SKM-1 treated with dmso at 0.1 percent for 144 hours (cell line): ENCODE data around the gene POLR2L.

Source experiments
- DNase-seq: peaks from one replicate; lab custom pipeline; 2025; ENCODE audit not compliant: unreplicated experiment; lab: John Stamatoyannopoulos, UW

The POLR2L gene

DNA sequence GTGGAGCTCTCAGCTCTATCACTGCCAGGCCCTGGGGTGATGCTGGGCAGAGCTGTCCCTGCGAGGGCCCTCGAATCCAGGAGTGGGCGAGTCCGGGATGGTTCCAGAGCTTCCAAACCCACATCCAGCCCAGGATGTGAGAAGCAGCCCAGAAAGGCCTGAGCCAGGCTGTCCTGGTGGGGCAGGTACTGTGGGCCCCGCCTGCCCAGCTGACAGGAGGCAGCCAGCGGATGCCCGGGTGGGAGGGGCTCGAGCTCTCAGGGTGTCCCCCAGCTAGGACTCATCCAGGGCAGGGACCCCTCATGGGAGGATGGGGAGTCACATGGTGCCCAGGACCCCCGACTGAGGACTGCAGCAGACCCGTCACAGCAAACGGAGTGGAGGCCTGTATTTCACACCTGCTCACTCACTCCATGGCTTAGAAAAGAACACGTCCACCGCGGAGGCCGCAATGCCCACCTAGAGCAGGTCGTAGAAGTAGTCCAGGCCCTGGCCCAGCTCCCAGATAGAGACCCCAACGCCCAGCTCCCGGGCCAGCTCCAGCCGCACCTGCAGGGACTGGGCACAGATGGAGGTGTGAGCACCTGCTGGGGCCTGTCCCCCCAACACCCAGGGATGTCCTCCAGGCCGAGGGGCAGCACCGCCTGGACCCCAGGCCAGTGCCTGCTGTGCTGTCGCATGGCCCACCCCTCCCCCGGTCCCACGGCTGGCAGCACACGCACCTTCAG, 27.2 kb upstream of the POLR2L start:
- no peak for DNase-seq

DNA sequence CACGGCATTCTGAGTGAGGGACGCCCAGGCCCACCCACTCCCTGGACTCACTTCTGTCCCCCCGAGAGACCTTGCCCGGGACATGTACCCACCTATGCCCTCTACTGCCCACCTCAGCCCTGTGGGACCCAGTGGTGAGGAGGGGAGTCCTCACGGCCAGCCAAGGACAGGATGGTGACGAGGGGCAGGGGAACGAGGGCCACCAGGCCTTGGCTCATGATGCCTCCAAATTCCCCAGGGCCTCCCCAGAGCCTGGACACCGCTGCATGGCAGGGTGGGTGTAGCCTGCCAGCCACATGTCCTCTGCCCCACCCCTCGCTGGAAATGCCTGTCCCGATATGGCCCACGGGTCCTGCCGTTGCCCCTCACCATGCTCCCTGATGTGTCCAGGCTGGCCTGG, 26.5 kb upstream of the POLR2L start:
- no peak for DNase-seq

DNA sequence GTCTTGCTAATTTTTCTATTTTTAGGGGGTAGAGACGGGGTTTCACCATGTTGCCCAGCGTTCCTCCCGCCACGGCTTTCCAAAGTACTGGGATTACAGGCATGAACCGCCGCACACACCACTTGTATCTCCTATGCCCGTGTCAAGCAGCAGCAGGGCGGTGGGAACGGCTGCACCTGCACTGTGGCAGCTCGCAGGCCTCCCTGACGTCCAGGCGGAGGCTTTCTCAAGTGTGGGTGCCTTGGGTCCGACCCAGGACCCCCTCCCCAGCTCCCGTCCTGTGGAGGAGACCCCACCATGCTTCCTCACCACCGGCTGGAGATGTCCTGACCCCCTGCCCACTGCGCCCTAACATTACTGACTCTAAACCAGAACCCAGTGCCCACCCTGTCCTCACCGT, 26.1 kb upstream of the POLR2L start:
- no peak for DNase-seq

DNA sequence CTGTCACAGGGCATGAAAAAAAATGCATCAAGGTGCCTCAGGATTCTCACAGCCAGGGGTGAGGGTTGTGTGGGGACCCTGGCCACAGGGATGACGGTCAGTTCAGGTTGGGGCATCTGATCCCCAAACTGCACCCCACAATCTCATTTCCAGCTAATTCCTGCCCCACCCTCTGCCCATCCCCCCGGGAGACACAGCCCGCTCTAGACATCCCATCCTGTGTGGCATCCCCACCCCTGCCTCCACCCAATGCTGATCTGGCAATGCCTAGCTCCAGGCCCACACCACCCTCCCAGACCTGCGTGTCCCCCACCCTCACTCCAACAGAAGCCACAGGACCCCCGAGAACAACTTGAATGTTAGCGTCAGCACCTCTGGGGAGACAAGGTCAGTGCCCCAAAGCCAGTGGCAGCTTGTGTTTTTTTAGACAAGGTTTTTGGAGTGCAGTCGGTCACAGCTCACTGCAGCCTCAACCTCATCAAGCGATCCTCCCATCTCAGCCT, 25.6 kb upstream of the POLR2L start:
- DNase-seq, result no peak

DNA sequence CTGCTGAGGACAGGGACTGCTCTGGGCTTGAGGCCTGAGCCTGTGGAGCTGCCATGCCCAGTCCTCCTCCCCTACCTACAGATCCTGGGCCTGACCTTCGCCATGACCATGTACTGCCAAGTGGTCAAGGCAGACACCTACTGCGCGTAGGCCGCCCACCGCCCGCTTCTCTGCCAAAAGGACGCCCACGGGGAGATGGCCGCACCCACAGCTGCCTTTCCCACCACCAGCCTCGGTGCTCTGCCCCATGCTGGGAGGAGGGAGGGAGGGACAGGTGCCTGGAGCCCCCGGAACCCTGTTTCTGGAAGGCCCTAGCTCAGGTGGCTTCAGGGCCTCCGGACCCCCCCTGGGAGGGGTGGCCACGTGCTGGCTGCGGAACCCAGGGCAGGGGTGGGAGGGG, 24.2 kb upstream of the POLR2L start:
- DNase-seq, result no peak

DNA sequence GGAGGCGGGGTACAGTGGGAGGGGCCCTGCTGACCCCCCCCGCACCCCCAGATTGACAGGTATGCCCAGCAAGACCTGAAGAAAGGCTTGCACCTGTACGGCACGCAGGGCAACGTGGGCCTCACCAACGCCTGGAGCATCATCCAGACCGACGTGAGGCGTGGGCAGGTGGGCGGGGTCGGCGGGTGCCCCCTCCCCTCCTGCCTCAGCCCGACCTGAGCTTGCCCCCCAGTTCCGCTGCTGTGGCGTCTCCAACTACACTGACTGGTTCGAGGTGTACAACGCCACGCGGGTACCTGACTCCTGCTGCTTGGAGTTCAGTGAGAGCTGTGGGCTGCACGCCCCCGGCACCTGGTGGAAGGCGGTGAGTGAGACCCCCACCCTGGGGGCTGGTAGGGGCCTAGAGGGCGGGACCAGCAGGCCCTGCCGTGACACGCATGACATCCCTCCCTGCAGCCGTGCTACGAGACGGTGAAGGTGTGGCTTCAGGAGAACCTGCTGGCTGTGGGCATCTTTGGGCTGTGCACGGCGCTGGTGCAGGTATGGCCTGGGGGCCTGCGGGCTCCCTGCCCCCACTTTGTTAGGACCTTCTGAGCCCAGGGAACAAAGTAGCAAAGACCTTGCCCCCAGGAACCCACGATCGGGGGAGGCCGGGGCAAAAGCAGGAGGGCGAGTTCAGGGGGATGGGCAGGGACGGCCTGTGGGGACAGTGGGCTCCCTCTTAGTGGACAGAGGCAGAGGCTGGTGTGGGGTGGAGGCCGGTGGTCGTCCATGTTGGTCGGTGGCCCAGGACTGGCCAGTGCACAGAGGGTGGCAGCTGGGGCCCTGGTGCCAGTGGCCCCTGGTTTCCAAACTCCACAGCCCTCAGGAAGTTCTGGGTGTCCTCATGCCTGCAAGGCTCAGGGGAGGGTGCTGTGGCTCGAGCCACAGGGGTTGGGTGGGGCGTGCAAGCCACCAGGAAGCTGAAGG, 23.4 kb upstream of the POLR2L start:
- no peak for DNase-seq

DNA sequence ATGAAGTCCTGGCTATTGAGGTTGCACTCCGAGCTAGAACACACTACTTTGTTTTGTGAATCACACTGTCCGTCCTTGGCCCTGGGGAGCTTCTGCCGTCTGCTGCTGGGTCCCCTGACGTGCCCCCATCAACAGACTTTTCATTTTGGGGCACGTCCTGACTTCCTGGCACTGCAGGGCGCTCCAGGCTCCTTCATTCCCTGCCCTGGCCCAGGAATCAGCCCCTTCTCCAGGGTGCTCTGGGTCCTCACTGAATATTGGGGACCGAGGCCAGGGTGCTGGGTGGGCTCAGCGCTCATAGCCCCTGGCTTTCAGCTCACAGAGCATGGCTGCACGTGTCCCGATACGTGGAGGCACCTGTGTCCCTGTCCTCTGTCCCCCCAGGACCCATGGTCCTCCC, 22.6 kb upstream of the POLR2L start:
- no peak for DNase-seq

DNA sequence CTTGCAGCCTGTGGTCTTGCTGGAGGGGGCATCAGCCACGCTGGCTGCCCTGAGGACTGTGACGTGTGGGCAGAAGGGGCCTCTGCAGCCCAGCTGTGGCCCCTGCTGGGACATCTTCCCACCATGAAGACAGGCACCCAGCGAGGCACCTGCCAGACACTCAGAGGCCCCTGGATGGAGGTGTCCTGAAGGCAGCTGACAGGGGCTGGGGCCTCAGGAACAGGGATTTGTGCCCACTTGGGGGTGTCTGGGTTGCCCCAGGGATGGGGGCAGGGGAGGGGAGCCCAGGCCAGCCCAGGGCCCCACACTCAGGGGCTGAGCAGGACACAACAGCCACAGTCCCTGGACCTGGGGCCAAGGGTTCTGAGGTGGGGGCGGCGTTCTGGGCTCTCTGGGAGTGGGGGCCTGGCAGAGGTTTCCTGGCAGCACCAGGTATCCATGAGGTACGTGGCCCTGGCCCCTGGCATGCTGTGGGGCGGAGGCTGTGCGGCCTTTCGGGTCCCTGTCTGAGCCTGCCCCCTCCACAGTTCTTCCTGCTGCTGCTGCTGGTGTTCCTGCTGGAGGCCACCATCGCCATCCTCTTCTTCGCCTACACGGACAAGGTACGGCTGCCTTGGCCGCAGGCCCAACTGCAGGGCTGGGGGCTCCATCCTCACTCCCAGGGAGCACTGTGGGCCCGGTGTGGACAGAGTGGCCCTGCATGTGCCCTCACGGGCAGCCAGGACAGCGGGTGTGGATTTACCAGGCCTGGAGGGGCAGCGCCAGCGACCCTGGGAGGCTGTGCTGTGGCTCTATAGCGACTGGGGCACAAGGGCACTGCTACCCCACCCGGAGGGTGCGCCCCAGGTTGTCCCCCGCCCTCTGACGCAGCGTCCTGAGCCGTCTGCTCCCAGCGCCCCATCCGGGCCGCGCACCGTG, 21.8 kb upstream of the POLR2L start:
- DNase-seq, result no peak

DNA sequence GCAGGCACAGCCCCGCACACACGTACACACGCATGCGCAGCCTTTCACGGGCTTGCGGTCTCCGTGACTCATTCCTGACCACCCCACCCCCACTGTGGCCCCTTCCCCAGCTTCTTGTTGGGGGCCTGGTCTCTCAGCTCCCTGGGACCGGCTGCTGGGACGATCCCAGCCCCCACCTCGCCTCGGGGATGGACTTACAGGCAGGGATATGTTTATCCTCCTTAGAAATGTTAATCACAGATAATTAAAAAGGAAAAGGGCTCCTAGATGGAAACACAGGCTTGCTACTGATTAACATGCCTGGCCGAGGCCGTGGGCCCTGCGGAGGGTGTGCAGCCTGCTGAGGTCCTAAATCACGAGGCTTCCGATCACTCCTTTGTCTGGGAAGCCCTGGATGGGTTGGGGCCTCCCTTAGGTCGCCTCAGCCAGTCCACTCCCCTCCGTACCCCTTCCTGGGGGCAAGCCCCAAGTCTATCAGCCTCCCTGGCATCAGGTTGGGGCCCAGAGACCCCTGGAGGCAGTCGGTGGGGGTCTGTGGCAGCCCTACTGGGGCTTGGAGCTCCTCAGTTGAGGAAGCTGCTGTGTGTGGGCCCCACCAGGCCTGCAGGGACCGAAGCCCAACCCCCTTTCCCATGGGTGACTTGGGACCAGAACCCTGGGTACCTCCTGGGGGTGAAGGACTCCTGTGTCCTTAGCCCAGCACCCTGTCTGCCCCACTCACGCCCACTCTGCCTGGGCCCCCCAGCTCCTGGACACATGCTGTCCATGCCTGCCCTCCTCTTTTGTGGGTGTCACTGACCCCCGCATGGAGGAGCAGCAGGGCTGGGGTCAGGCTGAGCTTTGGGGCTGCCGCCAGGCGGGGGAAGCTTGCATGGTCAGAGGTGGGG, 20.9 kb upstream of the POLR2L start:
- DNase-seq, result no peak

DNA sequence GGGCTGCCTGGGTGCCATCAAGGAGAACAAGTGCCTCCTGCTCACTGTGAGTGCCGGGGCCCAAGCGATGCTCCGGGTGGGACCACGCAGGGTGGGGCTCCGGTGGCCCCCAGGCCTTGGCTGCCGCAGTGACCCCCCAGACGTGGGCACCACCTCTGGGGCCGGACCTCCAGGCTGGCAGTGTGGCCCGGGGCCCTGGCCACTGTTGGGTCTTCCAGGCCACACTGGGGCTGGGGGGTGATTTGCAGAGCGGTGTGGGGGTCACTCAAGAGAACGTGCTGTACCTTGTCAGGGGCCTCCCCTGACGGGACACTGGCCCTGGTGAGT, 20.3 kb upstream of the POLR2L start:
- DNase-seq, result no peak

DNA sequence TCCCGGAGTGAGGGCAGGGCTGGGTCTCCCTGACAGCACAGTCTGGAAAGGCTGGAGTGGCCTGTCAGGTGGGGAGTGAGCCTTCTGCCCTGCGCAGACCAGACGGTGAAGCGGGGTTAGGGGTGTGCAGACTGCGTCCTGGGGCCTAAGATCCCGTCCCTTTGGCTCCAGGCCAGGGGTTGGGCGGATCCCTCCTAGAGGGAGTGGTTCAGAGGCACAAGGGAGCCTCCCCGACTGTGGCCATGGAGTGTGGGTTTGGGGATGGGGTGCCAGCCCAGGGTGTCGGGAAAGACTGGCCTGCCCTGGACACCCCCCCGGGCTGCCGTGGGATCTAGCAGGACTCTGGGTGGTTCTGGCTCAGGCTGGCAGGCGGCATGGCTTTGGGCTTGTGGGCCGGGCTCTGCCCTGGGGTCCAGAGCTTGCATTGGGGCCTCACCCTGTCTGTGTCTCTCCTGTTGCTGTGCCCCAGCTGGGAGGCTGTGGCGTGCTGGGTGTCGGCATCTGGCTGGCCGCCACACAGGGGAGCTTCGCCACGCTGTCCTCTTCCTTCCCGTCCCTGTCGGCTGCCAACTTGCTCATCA, 19.8 kb upstream of the POLR2L start:
- DNase-seq, result no peak

DNA sequence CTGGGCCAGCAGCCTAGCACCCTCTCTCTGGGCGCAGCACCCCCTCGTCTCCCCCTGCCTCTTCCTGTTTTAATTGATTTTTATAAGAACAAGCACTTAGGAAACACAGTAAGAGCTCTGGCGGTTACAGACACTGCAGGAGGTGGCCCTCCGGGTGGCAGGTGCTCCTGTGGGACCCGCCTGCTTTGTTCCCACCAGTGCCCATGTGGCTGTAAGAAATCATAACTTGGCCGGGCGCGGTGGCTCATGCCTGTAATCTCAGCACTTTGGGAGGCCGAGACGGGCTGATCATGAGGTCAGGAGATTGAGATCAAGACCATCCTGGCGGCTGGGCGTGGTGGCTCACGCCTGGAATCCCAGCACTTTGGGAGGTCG, 18.8 kb upstream of the POLR2L start:
- DNase-seq, result no peak

DNA sequence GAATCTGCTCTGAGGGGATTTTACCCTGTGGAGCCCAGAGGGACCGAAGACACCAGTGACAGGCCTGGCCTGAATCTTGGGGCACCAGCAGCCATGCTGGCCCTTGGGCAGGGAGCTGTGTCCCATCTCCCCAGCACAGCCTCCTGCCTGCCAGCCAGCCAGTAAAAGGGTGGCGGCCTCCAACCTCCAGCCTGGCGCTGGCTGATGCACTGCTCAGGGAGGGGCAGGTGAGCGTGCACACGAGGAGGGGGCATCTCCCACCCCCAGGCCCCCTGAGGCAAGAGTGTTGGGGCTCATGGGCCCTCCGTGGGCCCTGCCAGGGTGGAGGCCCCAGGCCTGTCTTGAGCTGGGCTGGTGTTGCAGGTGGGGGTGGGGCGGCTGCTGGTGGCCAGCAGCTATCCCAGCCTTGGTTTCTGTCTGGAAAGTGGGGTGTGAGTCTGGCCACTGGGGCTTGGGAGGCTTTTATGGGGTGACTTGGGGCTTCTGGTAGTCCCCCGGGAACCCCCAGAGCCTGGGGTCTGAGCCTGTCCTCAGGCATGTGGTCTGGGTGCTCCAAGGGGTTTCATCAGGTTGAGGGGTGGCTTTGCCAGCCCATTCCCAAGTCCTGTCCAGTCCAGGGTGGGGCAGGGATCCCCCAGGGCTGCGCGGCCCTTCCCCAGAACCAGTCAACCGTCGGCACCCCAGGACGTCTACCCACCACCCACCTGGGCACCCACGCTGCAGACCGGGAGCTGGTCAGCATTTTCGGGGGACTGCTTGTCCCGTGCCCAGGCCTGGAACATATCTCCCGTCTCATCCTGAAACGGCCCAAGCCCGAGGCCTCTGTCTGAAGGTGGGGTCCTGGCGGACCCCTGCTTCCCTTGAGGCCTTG, 18.1 kb upstream of the POLR2L start:
- no peak for DNase-seq

DNA sequence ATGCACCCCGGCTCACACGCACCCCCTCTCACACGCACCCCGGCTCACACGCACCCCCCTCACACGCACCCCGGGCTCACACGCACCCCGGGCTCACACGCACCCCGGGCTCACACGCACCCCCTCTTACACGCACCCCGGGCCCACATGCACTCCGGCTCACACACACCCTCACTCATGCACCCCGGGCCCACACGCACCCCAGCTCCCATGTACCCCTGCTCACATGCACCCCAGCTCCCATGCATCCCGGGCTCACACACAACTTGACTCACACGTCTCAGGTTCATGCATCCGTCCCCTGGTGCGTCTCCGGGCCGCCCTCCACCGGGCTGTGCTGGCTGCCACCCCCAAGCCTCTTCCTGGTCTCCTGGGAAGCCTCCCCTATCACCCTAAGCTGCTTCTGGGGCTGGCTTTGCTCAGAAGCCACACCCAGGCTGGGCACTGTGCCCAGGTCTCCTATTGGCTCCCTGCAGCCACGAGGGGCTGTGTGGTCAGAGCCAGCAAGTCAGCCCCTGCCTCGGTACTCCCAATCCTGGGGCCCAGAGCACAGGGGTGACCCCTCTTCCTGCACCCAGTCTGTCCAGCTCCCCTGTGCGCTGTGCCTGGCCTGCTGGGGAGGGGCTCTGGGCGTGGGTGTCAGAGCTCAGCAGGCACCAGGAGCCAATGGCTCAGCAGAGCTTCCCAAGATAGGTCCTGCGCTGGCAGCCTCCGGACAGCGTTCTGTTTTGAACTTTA, 17.2 kb upstream of the POLR2L start:
- no peak for DNase-seq

DNA sequence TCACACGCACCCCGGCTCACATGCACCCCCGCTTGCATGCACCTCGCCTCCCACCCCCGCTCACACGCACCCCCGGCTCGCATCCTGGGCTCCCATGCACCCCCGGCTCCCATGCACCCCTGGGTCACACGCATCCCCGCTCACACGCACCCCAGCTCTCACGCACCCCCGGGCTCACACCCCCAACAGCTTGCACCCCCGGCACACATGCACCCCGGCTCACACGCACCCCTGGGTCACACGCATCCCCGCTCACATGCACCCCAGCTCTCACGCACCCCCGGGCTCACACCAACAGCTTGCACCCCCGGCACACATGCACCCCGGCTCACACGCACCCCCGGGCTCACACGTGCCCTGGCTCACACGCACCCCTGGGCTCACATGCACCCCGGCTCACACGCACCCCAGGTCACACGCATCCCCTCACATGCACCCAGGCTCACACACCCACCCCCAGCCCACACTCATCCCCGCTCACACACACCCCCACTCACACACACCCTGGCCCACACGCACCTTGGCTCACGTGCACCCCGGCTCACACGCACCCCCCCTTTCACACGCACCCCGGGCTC, 16.5 kb upstream of the POLR2L start:
- no peak for DNase-seq

DNA sequence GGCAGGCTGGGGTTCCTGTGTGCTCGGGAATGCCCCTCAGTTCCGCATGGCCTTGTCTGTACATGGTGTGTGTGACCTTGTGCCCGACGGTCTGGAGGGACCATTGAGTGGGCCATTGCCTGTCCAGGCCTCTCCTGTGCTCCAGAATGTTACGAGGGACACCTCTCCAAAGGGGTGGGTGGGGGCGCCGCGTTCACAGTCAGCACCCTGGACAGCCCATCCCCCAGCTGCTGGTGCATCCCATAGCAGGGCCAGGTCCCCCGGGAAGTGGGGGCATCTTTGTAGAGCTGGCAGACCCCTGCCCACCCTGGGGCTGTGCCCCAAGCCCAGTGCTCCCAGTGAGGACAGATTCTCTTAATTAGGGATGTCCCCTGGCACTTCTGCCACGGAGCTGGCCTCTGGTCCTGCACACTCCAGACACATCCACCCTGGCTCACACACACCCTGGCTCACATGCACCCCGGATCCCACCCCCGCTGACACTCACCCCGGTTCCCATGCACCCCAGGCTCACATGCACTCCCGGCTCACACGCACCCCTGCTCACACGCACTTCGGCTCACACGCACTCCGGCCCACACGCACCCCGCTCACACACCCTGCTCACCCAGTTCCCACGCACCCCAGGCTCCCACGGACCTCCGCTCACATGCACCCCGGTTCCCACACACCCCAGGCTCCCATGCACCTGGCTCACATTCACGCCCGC, 15.9 kb upstream of the POLR2L start:
- no peak for DNase-seq

DNA sequence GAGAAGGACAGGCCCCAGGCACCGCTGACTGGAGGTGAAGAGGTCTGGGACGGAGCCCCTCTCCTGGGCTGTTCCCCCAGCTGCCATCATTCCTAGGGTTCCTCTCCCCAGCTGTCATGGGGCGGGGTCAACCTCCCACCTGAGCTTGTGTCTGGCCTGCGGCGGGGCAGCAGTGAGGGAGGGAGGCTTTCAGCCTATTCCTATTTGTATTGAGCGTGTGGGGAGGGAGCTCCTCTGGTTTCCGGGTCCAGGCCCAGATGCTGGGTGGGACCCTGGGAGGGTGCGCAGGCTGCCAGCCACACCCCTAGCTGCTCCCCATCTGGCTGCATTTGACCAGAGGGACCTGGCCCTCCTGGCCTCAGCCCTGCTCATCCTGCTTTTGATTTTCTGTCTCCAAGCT, 14.1 kb upstream of the POLR2L start:
- no peak for DNase-seq
